Effector CD8-positive, alpha-beta T cell (primary cell): ENCODE results near the gene S100A5.
"Not testable (repeated sequence)": the region's sequence is repeated elsewhere in the genome, so short reads cannot be mapped to it uniquely, and the experiment has no call there.

ENCODE experiments used
- DNase-seq: peaks from one replicate; lab custom pipeline; 2025; lab: John Stamatoyannopoulos, UW
- total RNA-seq, 4 experiments: gene quantifications; one replicate each; lab custom pipeline; 2026; lab: John Stamatoyannopoulos, UW

S100A5 gene
- 0.29 to 1.1 (median 0.63) reads per million in 4 experiments for total RNA-seq

GRCh38 chr1:153540394-153541361 is at the start of gene S100A5:
TSS of gene S100A5 (minus strand) at chr1:153540934. CDS start at chr1:153540191, 743 bp downstream.
- no peak for DNase-seq

- no peak for DNase-seq
Observed at GRCh38 chr1:153588482-153588881, 47.7 kb upstream of the S100A5 start.

- not testable (repeated sequence) for DNase-seq
Observed at GRCh38 chr1:153588033-153588432, 47.3 kb upstream of the S100A5 start.

GRCh38 chr1:153587314-153587713 is 46.6 kb upstream of the S100A5 start:
- DNase-seq: no peak

GRCh38 chr1:153586347-153586746 is 45.6 kb upstream of the S100A5 start:
- no peak for DNase-seq

- no peak for DNase-seq
Observed at GRCh38 chr1:153585006-153585405, 44.3 kb upstream of the S100A5 start.

- no peak for DNase-seq
Observed at GRCh38 chr1:153583976-153584375, 43.2 kb upstream of the S100A5 start.

- DNase-seq: not testable (repeated sequence)
Observed at GRCh38 chr1:153583514-153583913, 42.8 kb upstream of the S100A5 start.

GRCh38 chr1:153582836-153583235 is 42.1 kb upstream of the S100A5 start:
- not testable (repeated sequence) for DNase-seq

GRCh38 chr1:153578936-153579335 is 38.2 kb upstream of the S100A5 start:
- no peak for DNase-seq

GRCh38 chr1:153578490-153578889 is 37.8 kb upstream of the S100A5 start:
- no peak for DNase-seq

- DNase-seq: no peak
Observed at GRCh38 chr1:153577624-153578051, 36.9 kb upstream of the S100A5 start.

- DNase-seq: no peak
Observed at GRCh38 chr1:153577138-153577537, 36.4 kb upstream of the S100A5 start.

- not testable (repeated sequence) for DNase-seq
Observed at GRCh38 chr1:153575497-153575896, 34.8 kb upstream of the S100A5 start.

GRCh38 chr1:153575081-153575491 is 34.4 kb upstream of the S100A5 start:
- DNase-seq: not testable (repeated sequence)

- no peak for DNase-seq
Observed at GRCh38 chr1:153573351-153573750, 32.6 kb upstream of the S100A5 start.

GRCh38 chr1:153572569-153573015 is 31.9 kb upstream of the S100A5 start:
- no peak for DNase-seq

GRCh38 chr1:153571706-153572105 is 31.0 kb upstream of the S100A5 start:
- no peak for DNase-seq

- no peak for DNase-seq
Observed at GRCh38 chr1:153570874-153571273, 30.1 kb upstream of the S100A5 start.

- DNase-seq: no peak
Observed at GRCh38 chr1:153569465-153569864, 28.7 kb upstream of the S100A5 start.

GRCh38 chr1:153568367-153569099 is 27.8 kb upstream of the S100A5 start:
- peak; percentile 68 for DNase-seq

- DNase-seq: no peak
Observed at GRCh38 chr1:153567621-153568366, 27.1 kb upstream of the S100A5 start.
